ENCODE results near the gene ITIH4.

The ITIH4 gene

GRCh38 chr3:52833202-52833601 lies 2.7 kb upstream of the ITIH4 start:
- no peak for TF ChIP-seq CTCF (IDR thresholded peaks at IDR 0.05; ENCODE audit: extremely low read depth, missing control alignments)

GRCh38 chr3:52831500-52832301 lies 1.2 kb upstream of the ITIH4 start:
- TF ChIP-seq CTCF (IDR thresholded peaks at IDR 0.05; ENCODE audit: extremely low read depth, missing control alignments), result no peak
- DNase-seq (ENCODE audit: low spot score), result no peak

More at GRCh38 chr3:52833202-52833601, 2.7 kb upstream of the ITIH4 start:
- no peak for DNase-seq (ENCODE audit: low spot score)

DNA sequence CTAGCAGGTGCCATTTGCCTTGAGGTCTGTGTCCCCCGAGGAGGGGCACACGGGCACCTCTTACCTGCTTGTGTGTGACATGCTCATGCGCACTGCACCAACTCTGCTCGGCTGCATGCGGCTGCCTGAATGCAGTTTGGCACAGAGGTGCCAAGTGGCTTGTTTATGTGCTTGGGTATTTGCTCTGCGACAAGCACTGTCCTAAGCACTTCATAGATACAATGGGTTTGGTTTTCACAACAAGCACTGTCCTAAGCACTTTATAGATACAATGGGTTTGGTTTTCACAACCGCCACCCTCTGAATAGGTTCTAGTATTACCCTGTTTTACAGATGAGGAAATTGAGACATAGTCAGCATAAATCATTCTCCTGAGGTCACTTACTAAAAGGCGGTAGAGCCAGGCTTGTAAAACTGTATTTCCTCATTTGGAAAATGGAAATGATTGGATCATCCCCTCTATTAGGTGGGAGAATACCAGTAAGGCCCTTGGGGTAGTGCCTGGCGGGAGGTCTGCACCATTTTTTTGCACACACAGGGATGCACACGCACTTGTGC lies 487 bp downstream of the ITIH4 start:
- DNase-seq (ENCODE audit: low spot score), result no peak
- TF ChIP-seq CTCF (IDR thresholded peaks at IDR 0.05; ENCODE audit: extremely low read depth, missing control alignments), result no peak

GRCh38 chr3:52829482-52829881 lies 990 bp downstream of the ITIH4 start:
- no peak for TF ChIP-seq CTCF (IDR thresholded peaks at IDR 0.05; ENCODE audit: extremely low read depth, missing control alignments)

GRCh38 chr3:52827866-52828376 lies 2.6 kb downstream of the ITIH4 start:
- no peak for DNase-seq (ENCODE audit: low spot score)

More at GRCh38 chr3:52829482-52829881, 990 bp downstream of the ITIH4 start:
- DNase-seq (ENCODE audit: low spot score), result no peak

GRCh38 chr3:52827441-52827840 lies 3.0 kb downstream of the ITIH4 start:
- no peak for DNase-seq (ENCODE audit: low spot score)
- TF ChIP-seq CTCF (IDR thresholded peaks at IDR 0.05; ENCODE audit: extremely low read depth, missing control alignments), result no peak

More at GRCh38 chr3:52827866-52828376, 2.6 kb downstream of the ITIH4 start:
- TF ChIP-seq CTCF (IDR thresholded peaks at IDR 0.05; ENCODE audit: extremely low read depth, missing control alignments), result no peak

- no peak for DNase-seq (ENCODE audit: low spot score)
- TF ChIP-seq CTCF (IDR thresholded peaks at IDR 0.05; ENCODE audit: extremely low read depth, missing control alignments), result no peak
Observed at GRCh38 chr3:52824037-52824436, 6.4 kb downstream of the ITIH4 start.
